Activated CD8-positive, alpha-beta T cell treated with anti-CD3 and anti-CD28 coated beads for 36 hours (primary cell): Measurements from ENCODE around the gene RNF10. TPM values are rescaled to one million over a fixed set of nuclear protein-coding genes. Genes with fewer than 3 reads are reported as not detected.
"Not testable (repeated sequence)": the region's sequence is repeated elsewhere in the genome, so short reads cannot be mapped to it uniquely, and the experiment has no call there.

Experiments
- ATAC-seq: fragments of 200-7000 bp; cut with Tn5 transposase; one replicate; pipeline ENCODE4 v1.10.0; 2021; ENCODE audit warnings: mild to moderate bottlenecking, moderate library complexity
- CTCF ChIA-PET: fragments of 350-600 bp; sonication (Branson Sonifier 250); formaldehyde crosslinking; loops from one replicate; lab custom pipeline; 2021; ENCODE audit warnings: antibody characterized with exemption; lab: Charles Lee
- POLR2A ChIA-PET: fragments of 350-600 bp; sonication (Branson Sonifier 250); formaldehyde crosslinking; loops from one replicate; lab custom pipeline; 2021; ENCODE audit warnings: antibody characterized with exemption; lab: Charles Lee
- DNase-seq: peaks from one replicate; pipeline ENCODE4 v3.0.0-alpha.2; 2020
- H3K27ac Mint-ChIP-seq: one replicate; pipeline ENCODE4 v1.8.0; 2021; ENCODE audit warnings: mild to moderate bottlenecking, mixed read lengths
- H3K27me3 Mint-ChIP-seq: one replicate; pipeline ENCODE4 v1.8.0; 2021; ENCODE audit warnings: mixed read lengths
- H3K36me3 Mint-ChIP-seq: one replicate; pipeline ENCODE4 v1.8.0; 2021; ENCODE audit warnings: low read depth, mixed read lengths
- H3K4me1 Mint-ChIP-seq: one replicate; pipeline ENCODE4 v1.8.0; 2021; ENCODE audit warnings: low read depth, mixed read lengths
- H3K4me3 Mint-ChIP-seq: one replicate; pipeline ENCODE4 v1.8.0; 2021; ENCODE audit warnings: mild to moderate bottlenecking, moderate library complexity, mixed read lengths
- H3K9me3 Mint-ChIP-seq: one replicate; pipeline ENCODE4 v1.8.0; 2021; ENCODE audit warnings: mixed read lengths
- CTCF ChIP-seq: fragments of 200-600 bp; IDR thresholded peaks from one replicate; pipeline ENCODE4 v1.8.0; 2022; ENCODE audit warnings: antibody characterized with exemption, mild to moderate bottlenecking
- intact Hi-C: fragments of 100-400 bp; cut with micrococcal nuclease; formaldehyde crosslinking; loops from one replicate; pipeline ENCODE4 v1.10.0; 2022
- total RNA-seq, 2 experiments: library from RNA; stranded (reverse); gene quantifications; one replicate each; pipeline ENCODE4 v1.2.3, GENCODE V29; 2021

The RNF10 gene
- total RNA-seq, 2 experiments from 2014 or later, result 155 to 159 TPM

GRCh38 chr12:120504587-120504986, 29.6 kb upstream of the RNF10 start:
- Mint-ChIP-seq H3K4me1 (no peaks in the 10 kb centered on the region), H3K27ac (no peak overlapping the region), H3K9me3 (no peaks in the 10 kb centered on the region), H3K36me3 (peaks cover 22% of the 10 kb centered on the region), H3K27me3 (no peaks in the 10 kb centered on the region), H3K4me3 (no peak overlapping the region)
- intact Hi-C loops, result no loop called here
- ChIA-PET POLR2A (interaction anchor here (1.1 to 1.4 kb wide), 4 partner anchors 8 to 36 kb away, joined by 4 to 5 read pairs (median 4); partner anchors contain the start of genes DYNLL1 and SRSF9), CTCF (interaction anchor here (0.7 to 1.1 kb wide), 2 partner anchors 12 to 21 kb away, joined by 3 read pairs; no protein-coding TSS in a partner anchor)
- no peak for ATAC-seq
- DNase-seq, result no peak
- no peak for TF ChIP-seq CTCF

- intact Hi-C loops, result no loop called here
- no peak for TF ChIP-seq CTCF
- H3K4me3 Mint-ChIP-seq, result no peak overlapping the region
- H3K36me3 Mint-ChIP-seq, result peaks cover 17% of the 10 kb centered on the region
- DNase-seq (no peak), ATAC-seq (no peak)
- H3K4me1 Mint-ChIP-seq, result no peaks in the 10 kb centered on the region
- POLR2A ChIA-PET, result no interaction called here
- H3K27me3 Mint-ChIP-seq, result no peaks in the 10 kb centered on the region
- H3K27ac Mint-ChIP-seq, result no peak overlapping the region
- CTCF ChIA-PET, result interaction anchor here (0.8 to 2.5 kb wide), 2 partner anchors 11 to 39 kb away, joined by 3 to 9 read pairs; partner anchors contain the start of gene SRSF9
- H3K9me3 Mint-ChIP-seq, result no peaks in the 10 kb centered on the region
Measured at GRCh38 chr12:120508537-120508936, 25.6 kb upstream of the RNF10 start.

GRCh38 chr12:120514002-120514401, 20.2 kb upstream of the RNF10 start:
- TF ChIP-seq CTCF, result no peak
- no peak for ATAC-seq
- POLR2A ChIA-PET, result no interaction called here
- Mint-ChIP-seq H3K36me3 (peaks cover 14% of the 10 kb centered on the region), H3K9me3 (no peaks in the 10 kb centered on the region), H3K27ac (no peak overlapping the region), H3K4me3 (no peak overlapping the region), H3K4me1 (no peaks in the 10 kb centered on the region), H3K27me3 (no peaks in the 10 kb centered on the region)
- intact Hi-C loops, result no loop called here
- DNase-seq, result no peak
- CTCF ChIA-PET, result no interaction called here

- no peak for TF ChIP-seq CTCF
- ChIA-PET CTCF (interaction anchor here (1.7 kb wide), 1 partner anchor 19 kb away, joined by 5 read pairs; no protein-coding TSS in a partner anchor), POLR2A (no interaction called here)
- ATAC-seq, result no peak
- DNase-seq, result no peak
- no peaks in the 10 kb centered on the region for H3K27me3 Mint-ChIP-seq
- H3K4me3 Mint-ChIP-seq, result no peak overlapping the region
- no peaks in the 10 kb centered on the region for H3K9me3 Mint-ChIP-seq
- no peaks in the 10 kb centered on the region for H3K4me1 Mint-ChIP-seq
- no peak overlapping the region for H3K27ac Mint-ChIP-seq
- intact Hi-C loops, result no loop called here
- peaks cover 10% of the 10 kb centered on the region for H3K36me3 Mint-ChIP-seq
Measured at GRCh38 chr12:120515496-120515895, 18.7 kb upstream of the RNF10 start.

- H3K27ac Mint-ChIP-seq, intact Hi-C loops, H3K4me3 Mint-ChIP-seq, H3K4me1 Mint-ChIP-seq, DNase-seq, ATAC-seq, CTCF ChIA-PET, POLR2A ChIA-PET, H3K27me3 Mint-ChIP-seq, H3K9me3 Mint-ChIP-seq: not testable (repeated sequence)
- peaks cover 10% of the 10 kb centered on the region for H3K36me3 Mint-ChIP-seq
Measured at GRCh38 chr12:120519324-120519723, 14.8 kb upstream of the RNF10 start.
